MM.1S (cell line): ENCODE results near the gene PARVB.

Experiments used
- DNase-seq: peaks from one replicate; pipeline ENCODE4 v3.0.0-alpha.2; 2015
- H2AFZ ChIP-seq: fragments of 300-600 bp; sonication (generic); 2 replicates; pipeline ENCODE4 v1.6.0; 2016; ENCODE audit warnings: antibody characterized with exemption, low read length
- H3F3A ChIP-seq: fragments of 300-600 bp; sonication (generic); 2 replicates; pipeline ENCODE4 v1.6.1; 2016; ENCODE audit warnings: mild to moderate bottlenecking, antibody characterized with exemption, low read length, moderate library complexity, mixed read lengths; ENCODE audit not compliant: insufficient read depth
- H3K27ac ChIP-seq: fragments of 300-600 bp; sonication (generic); 2 replicates; pipeline ENCODE4 v1.5.1; 2016; ENCODE audit warnings: mild to moderate bottlenecking, low read length
- H3K27me3 ChIP-seq: fragments of 300-600 bp; sonication (generic); replicated peaks from 2 replicates; pipeline ENCODE4 v1.6.0; 2016; ENCODE audit warnings: low read length; ENCODE audit not compliant: insufficient read depth
- H3K36me3 ChIP-seq: fragments of 300-600 bp; sonication (generic); replicated peaks from 2 replicates; pipeline ENCODE4 v1.6.1; 2016; ENCODE audit warnings: mild to moderate bottlenecking, low read length, mixed read lengths; ENCODE audit not compliant: insufficient read depth
- H3K4me1 ChIP-seq: fragments of 300-600 bp; sonication (generic); 2 replicates; pipeline ENCODE4 v1.6.1; 2016; ENCODE audit warnings: low read length, mixed read lengths
- H3K4me2 ChIP-seq: fragments of 300-600 bp; sonication (generic); 2 replicates; pipeline ENCODE4 v1.6.0; 2016; ENCODE audit warnings: low read depth, low read length
- H3K4me3 ChIP-seq: fragments of 300-600 bp; sonication (generic); 2 replicates; pipeline ENCODE4 v1.5.1; 2016; ENCODE audit warnings: low read length, mixed read lengths
- H3K79me2 ChIP-seq: fragments of 300-600 bp; sonication (generic); 2 replicates; pipeline ENCODE4 v1.6.1; 2016; ENCODE audit warnings: mixed run types, low read length, mixed read lengths
- H3K9ac ChIP-seq: fragments of 300-600 bp; sonication (generic); 2 replicates; pipeline ENCODE4 v1.6.1; 2016; ENCODE audit warnings: low read length, mixed read lengths
- H3K9me2 ChIP-seq: fragments of 300-600 bp; sonication (generic); replicated peaks from 2 replicates; pipeline ENCODE4 v1.6.1; 2016; ENCODE audit warnings: mild to moderate bottlenecking, low read length, mixed read lengths; ENCODE audit not compliant: insufficient read depth
- H3K9me3 ChIP-seq: fragments of 300-600 bp; sonication (generic); replicated peaks from 2 replicates; pipeline ENCODE4 v1.6.1; 2016; ENCODE audit warnings: mild to moderate bottlenecking, low read length, mixed read lengths; ENCODE audit not compliant: insufficient read depth
- H4K20me1 ChIP-seq: fragments of 300-600 bp; sonication (generic); 2 replicates; pipeline ENCODE4 v1.6.1; 2016; ENCODE audit warnings: mild to moderate bottlenecking, low read length, moderate library complexity, mixed read lengths; ENCODE audit not compliant: insufficient read depth
- EZH2 ChIP-seq: fragments of 300-600 bp; sonication (generic); optimal IDR thresholded peaks from 2 replicates; pipeline ENCODE3; 2017; ENCODE audit warnings: low read depth, mild to moderate bottlenecking, antibody characterized with exemption, low read length, mixed read lengths
- EZH2phosphoT487 ChIP-seq: fragments of 300-600 bp; sonication (generic); IDR thresholded peaks from 2 replicates; pipeline ENCODE4 v1.6.1; 2018; ENCODE audit warnings: antibody characterized with exemption, low read length
- TF ChIP-seq, protein P1 (sequence below): fragments of 300-600 bp; sonication (generic); IDR thresholded peaks from 2 replicates; pipeline ENCODE4 v1.5.1; 2016; ENCODE audit warnings: antibody characterized with exemption, low read length, mixed read lengths

The PARVB gene

DNA sequence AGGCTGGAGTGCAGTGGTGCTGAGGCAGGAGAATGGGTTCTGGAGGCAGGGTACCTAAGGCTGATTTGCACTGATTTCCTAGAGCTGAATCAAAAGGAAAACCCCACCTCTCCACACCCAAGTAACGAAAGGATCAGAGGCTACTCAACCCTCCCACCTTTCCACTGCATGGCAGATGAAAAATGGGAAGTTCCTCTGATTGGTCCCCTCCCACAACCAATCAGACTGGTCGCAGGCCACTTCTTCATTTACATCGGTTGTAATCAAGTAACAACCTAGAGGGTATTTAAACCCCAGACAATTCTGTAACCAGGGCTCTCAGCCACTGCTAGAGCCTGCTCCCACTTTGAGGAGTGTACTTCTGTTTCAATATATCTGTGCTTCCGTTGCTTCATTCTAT is 18.6 kb upstream of the PARVB start:
- no peaks in the 10 kb centered on the region for H3K4me1 ChIP-seq
- TF ChIP-seq EZH2phosphoT487 (no peak), EZH2 (no peak)
- TF ChIP-seq, protein P1, sequence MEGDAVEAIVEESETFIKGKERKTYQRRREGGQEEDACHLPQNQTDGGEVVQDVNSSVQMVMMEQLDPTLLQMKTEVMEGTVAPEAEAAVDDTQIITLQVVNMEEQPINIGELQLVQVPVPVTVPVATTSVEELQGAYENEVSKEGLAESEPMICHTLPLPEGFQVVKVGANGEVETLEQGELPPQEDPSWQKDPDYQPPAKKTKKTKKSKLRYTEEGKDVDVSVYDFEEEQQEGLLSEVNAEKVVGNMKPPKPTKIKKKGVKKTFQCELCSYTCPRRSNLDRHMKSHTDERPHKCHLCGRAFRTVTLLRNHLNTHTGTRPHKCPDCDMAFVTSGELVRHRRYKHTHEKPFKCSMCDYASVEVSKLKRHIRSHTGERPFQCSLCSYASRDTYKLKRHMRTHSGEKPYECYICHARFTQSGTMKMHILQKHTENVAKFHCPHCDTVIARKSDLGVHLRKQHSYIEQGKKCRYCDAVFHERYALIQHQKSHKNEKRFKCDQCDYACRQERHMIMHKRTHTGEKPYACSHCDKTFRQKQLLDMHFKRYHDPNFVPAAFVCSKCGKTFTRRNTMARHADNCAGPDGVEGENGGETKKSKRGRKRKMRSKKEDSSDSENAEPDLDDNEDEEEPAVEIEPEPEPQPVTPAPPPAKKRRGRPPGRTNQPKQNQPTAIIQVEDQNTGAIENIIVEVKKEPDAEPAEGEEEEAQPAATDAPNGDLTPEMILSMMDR: no peak
- H3K9me3 ChIP-seq: no peaks in the 10 kb centered on the region
- no peak for DNase-seq
- no peak overlapping the region for H3K4me3 ChIP-seq
- H3K27me3 ChIP-seq: no peaks in the 10 kb centered on the region
- no peaks in the 10 kb centered on the region for H3F3A ChIP-seq
- no peak overlapping the region for H3K27ac ChIP-seq
- no peak overlapping the region for H3K9ac ChIP-seq
- no peaks in the 10 kb centered on the region for H4K20me1 ChIP-seq
- no peak overlapping the region for H2AFZ ChIP-seq
- no peak overlapping the region for H3K4me2 ChIP-seq
- no peaks in the 10 kb centered on the region for H3K36me3 ChIP-seq
- no peaks in the 10 kb centered on the region for H3K9me2 ChIP-seq
- no peaks in the 10 kb centered on the region for H3K79me2 ChIP-seq

DNA sequence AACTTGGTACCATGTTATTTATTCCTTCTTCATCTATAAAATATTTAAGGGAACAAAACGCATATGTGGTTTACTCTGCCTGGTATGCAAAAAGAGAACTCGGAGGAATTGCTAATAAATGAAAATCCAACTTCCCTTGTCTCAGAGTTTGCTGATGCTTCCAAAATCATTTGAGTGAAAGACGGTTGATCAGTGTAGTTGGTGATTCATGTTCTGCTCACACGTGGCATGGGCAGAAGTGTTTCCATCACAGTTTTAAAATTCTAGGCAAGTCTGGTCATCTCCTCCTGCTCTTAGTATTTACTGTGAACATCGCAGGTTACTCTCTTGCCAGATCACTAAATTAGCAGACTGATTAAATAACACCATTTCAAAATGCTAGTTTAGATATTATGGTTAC is 11.9 kb upstream of the PARVB start:
- no peaks in the 10 kb centered on the region for H3K79me2 ChIP-seq
- H3F3A ChIP-seq: no peaks in the 10 kb centered on the region
- H3K9me3 ChIP-seq: no peaks in the 10 kb centered on the region
- DNase-seq: no peak
- no peaks in the 10 kb centered on the region for H3K36me3 ChIP-seq
- H3K27me3 ChIP-seq: no peaks in the 10 kb centered on the region
- H3K4me2 ChIP-seq: no peak overlapping the region
- no peak overlapping the region for H3K27ac ChIP-seq
- no peaks in the 10 kb centered on the region for H3K4me1 ChIP-seq
- H2AFZ ChIP-seq: no peak overlapping the region
- TF ChIP-seq EZH2phosphoT487 (no peak), EZH2 (no peak)
- TF ChIP-seq, protein P1: no peak
- no peaks in the 10 kb centered on the region for H4K20me1 ChIP-seq
- no peak overlapping the region for H3K4me3 ChIP-seq
- H3K9ac ChIP-seq: no peak overlapping the region
- no peaks in the 10 kb centered on the region for H3K9me2 ChIP-seq

DNA sequence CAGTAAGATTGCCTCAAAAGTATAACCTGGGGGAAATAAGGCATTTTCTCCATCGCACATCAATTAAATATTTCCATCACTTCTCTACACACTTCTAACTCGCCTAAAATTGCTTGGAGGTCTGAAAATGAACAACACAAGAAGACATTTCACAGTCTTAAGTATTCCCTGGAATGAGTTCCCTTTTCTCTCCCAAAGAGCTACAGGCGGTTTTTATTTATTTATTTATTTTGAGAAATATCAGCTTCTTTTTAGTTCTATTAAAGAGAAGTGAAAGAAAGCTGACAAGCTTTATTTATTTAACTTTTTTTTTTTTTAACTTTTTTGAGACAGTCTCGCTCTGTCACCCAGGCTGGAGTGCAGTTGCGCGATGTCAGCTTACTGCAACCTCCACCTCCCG is 11.5 kb upstream of the PARVB start:
- H3K79me2 ChIP-seq: no peaks in the 10 kb centered on the region
- H3K36me3 ChIP-seq: no peaks in the 10 kb centered on the region
- no peaks in the 10 kb centered on the region for H4K20me1 ChIP-seq
- TF ChIP-seq, protein P1: no peak
- TF ChIP-seq EZH2: no peak
- TF ChIP-seq EZH2phosphoT487: no peak
- H3K4me3 ChIP-seq: no peak overlapping the region
- no peak overlapping the region for H3K27ac ChIP-seq
- DNase-seq: no peak
- H3K9ac ChIP-seq: no peak overlapping the region
- no peaks in the 10 kb centered on the region for H3F3A ChIP-seq
- H3K27me3 ChIP-seq: no peaks in the 10 kb centered on the region
- no peaks in the 10 kb centered on the region for H3K4me1 ChIP-seq
- no peaks in the 10 kb centered on the region for H3K9me3 ChIP-seq
- H3K9me2 ChIP-seq: no peaks in the 10 kb centered on the region
- H3K4me2 ChIP-seq: no peak overlapping the region
- H2AFZ ChIP-seq: no peak overlapping the region
